ENCODE data around the gene UQCC3. TPM values are rescaled to one million over a fixed set of nuclear protein-coding genes. Genes with fewer than 3 reads are reported as not detected.

The UQCC3 gene
- total and polyA plus RNA-seq, 4 donors: 8.6 to 20.1 (median 9.5) TPM

GRCh38 chr11:62705880-62706849 is 34.7 kb downstream of the UQCC3 start:
- Histone ChIP-seq H3K27ac (ENCODE audit: low read depth in 1 of 2, low read length in 1 of 2) (peak overlapping the region; percentile 76 to 93), H3K9ac (ENCODE audit: insufficient read depth in 1 of 2, low read length in 2 of 2) (peak overlapping the region; percentile 58 to 59), H3K4me1 (ENCODE audit: control insufficient read depth in 5 of 5, insufficient read depth in 5 of 5, low read length in 5 of 5) (peaks cover 0 to 47% (median 17%) of the 10 kb centered on the region in 5 donors), H3K36me3 (ENCODE audit: control insufficient read depth in 4 of 4, insufficient read depth in 4 of 4, low read length in 4 of 4) (peaks cover 0 to 11% (median 5%) of the 10 kb centered on the region in 4 donors), H3K9me3 (ENCODE audit: control insufficient read depth in 4 of 4, insufficient read depth in 3 of 4, low read length in 3 of 4) (no peaks in the 10 kb centered on the region), H3K4me3 (peak overlapping the region; percentile 83), H3K27me3 (ENCODE audit: control insufficient read depth in 3 of 3, insufficient read depth in 3 of 3, low read length in 2 of 3) (no peaks in the 10 kb centered on the region)
- DNase-seq (peak; percentile 96), ATAC-seq (ENCODE audit: insufficient read depth, low FRiP score) (peak; percentile 92)
- TF ChIP-seq CTCF (IDR thresholded peaks at IDR 0.05; ENCODE audit: control extremely low read depth, extremely low read depth): no peak
- WGBS, 2 donors: 5 to 6% methylated on average over 71 to 73 of the region's 73 CpGs

GRCh38 chr11:62706850-62707247 is 35.4 kb downstream of the UQCC3 start:
- Histone ChIP-seq H3K4me3 (no peak overlapping the region), H3K9me3 (ENCODE audit: control insufficient read depth in 4 of 4, insufficient read depth in 3 of 4, low read length in 3 of 4) (no peaks in the 10 kb centered on the region), H3K4me1 (ENCODE audit: control insufficient read depth in 5 of 5, insufficient read depth in 5 of 5, low read length in 5 of 5) (peaks cover 0 to 47% (median 17%) of the 10 kb centered on the region in 5 donors), H3K9ac (ENCODE audit: insufficient read depth in 1 of 2, low read length in 2 of 2) (no peak overlapping the region), H3K36me3 (ENCODE audit: control insufficient read depth in 4 of 4, insufficient read depth in 4 of 4, low read length in 4 of 4) (peaks cover 0 to 9% (median 5%) of the 10 kb centered on the region in 4 donors), H3K27ac (ENCODE audit: low read depth in 1 of 2, low read length in 1 of 2) (peak overlapping the region; percentile 73 to 88), H3K27me3 (ENCODE audit: control insufficient read depth in 3 of 3, insufficient read depth in 3 of 3, low read length in 2 of 3) (no peaks in the 10 kb centered on the region)
- ATAC-seq (ENCODE audit: insufficient read depth, low FRiP score) (no peak), DNase-seq (no peak)
- no peak for TF ChIP-seq CTCF (IDR thresholded peaks at IDR 0.05; ENCODE audit: control extremely low read depth, extremely low read depth)
- WGBS, 2 donors: 85% methylated on average over 8 of the region's 8 CpGs

- peaks cover 0 to 47% (median 17%) of the 10 kb centered on the region in 5 donors for H3K4me1 ChIP-seq (ENCODE audit: control insufficient read depth in 5 of 5, insufficient read depth in 5 of 5, low read length in 5 of 5)
- H3K27me3 ChIP-seq (ENCODE audit: control insufficient read depth in 3 of 3, insufficient read depth in 3 of 3, low read length in 2 of 3): no peaks in the 10 kb centered on the region
- H3K27ac ChIP-seq (ENCODE audit: low read depth in 1 of 2, low read length in 1 of 2): peak within 1 kb of the TSS; percentile 73 to 99
- DNase-seq (peak; percentile 48 to 64 (median 50)), ATAC-seq (ENCODE audit: insufficient read depth, low FRiP score) (no peak)
- TF ChIP-seq CTCF (IDR thresholded peaks at IDR 0.05; ENCODE audit: control extremely low read depth, extremely low read depth): no peak
- peak within 1 kb of the TSS in 1 of 2 donors; percentile 98 for H3K9ac ChIP-seq (ENCODE audit: insufficient read depth in 1 of 2, low read length in 2 of 2)
- H3K9me3 ChIP-seq (ENCODE audit: control insufficient read depth in 4 of 4, insufficient read depth in 3 of 4, low read length in 3 of 4): no peaks in the 10 kb centered on the region
- peak within 1 kb of the TSS; percentile 46 for H3K4me3 ChIP-seq
- peaks cover 0 to 12% (median 6%) of the 10 kb centered on the region in 4 donors for H3K36me3 ChIP-seq (ENCODE audit: control insufficient read depth in 4 of 4, insufficient read depth in 4 of 4, low read length in 4 of 4)
- WGBS, 2 donors: 83 to 86% methylated on average over 10 of the region's 10 CpGs
Measured at GRCh38 chr11:62707277-62707861, 35.9 kb downstream of the UQCC3 start, which contains the start of the genes BSCL2 and GNG3. Gene BSCL2 (minus strand): TSS chr11:62707424. CDS start chr11:62707195, 229 bp downstream. Gene GNG3 (plus strand): TSS chr11:62707676. CDS start chr11:62708296, 620 bp downstream.
